Measurements from ENCODE around the gene PLEKHB1.

PLEKHB1 gene

DNA sequence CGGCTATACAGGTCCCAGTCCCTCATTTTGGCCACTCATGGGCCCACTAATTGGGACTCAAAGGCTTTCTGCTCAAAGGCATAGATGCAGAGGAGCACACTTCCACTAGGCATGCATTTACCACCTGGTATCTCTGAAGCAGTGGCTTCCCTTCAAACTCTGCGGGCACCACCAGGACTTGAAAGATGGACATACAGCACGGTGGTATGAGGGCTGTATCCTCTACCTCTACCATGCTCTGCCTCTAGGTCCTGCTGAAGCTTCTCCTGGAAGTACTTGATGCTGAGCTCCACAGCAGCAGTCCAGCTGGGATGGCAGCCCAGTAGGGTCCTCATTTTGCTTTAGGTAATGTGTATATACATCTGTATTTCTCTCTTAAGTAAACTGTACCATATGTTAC is 64.6 kb downstream of the PLEKHB1 start:
- H3K36me3 ChIP-seq (ENCODE audit: low read length): peaks cover 8% of the 10 kb centered on the region; the same call in 1 of the 2 replicates
- H3K9me3 ChIP-seq (ENCODE audit: insufficient read depth, low read length): no peaks in the 10 kb centered on the region
- no peaks in the 10 kb centered on the region for H3K79me2 ChIP-seq (ENCODE audit: insufficient read depth, low read length)
- H3K4me2 ChIP-seq (ENCODE audit: low read depth, low read length, poor library complexity, severe bottlenecking): no peak overlapping the region
- H3K9me2 ChIP-seq (replicated peaks; ENCODE audit: insufficient read depth, low read length): no peaks in the 10 kb centered on the region
- H3K27me3 ChIP-seq (ENCODE audit: low read length): no peaks in the 10 kb centered on the region
- no peak overlapping the region for H3K4me3 ChIP-seq (ENCODE audit: insufficient read depth, low read length, poor library complexity, severe bottlenecking)
- no peak overlapping the region for H2AFZ ChIP-seq (ENCODE audit: low read depth, low read length, severe bottlenecking)
- TF ChIP-seq CTCF (IDR thresholded peaks at IDR 0.05; ENCODE audit: insufficient read depth, low read length, poor library complexity, severe bottlenecking): no peak
- H3K9ac ChIP-seq (ENCODE audit: low read length): no peak overlapping the region
- H3K27ac ChIP-seq (ENCODE audit: low read depth, low read length): no peak overlapping the region
- H4K20me1 ChIP-seq (ENCODE audit: low read depth, low read length): no peaks in the 10 kb centered on the region
- peaks cover 13% of the 10 kb centered on the region; the same call in 1 of the 2 replicates for H3F3A ChIP-seq (ENCODE audit: insufficient read depth)

Measured in SU-DHL-6 (cell line).